NT2/D1 (cell line): ENCODE results near the gene ZC3H11A.

Experiments used
- DNase-seq: peaks from one replicate; pipeline ENCODE4 v3.0.0-alpha.2; 2011; ENCODE audit warnings: low read depth, low spot score
- H3K27me3 ChIP-seq: 2 replicates; pipeline ENCODE4 v1.6.0; 2011; ENCODE audit warnings: mild to moderate bottlenecking; ENCODE audit not compliant: insufficient read length, insufficient read depth
- H3K36me3 ChIP-seq: 2 replicates; pipeline ENCODE4 v1.6.1; 2011; ENCODE audit warnings: mild to moderate bottlenecking, low read length, mixed read lengths; ENCODE audit not compliant: insufficient read depth, insufficient read length
- H3K4me1 ChIP-seq: 2 replicates; pipeline ENCODE4 v1.5.1; 2011; ENCODE audit not compliant: insufficient read depth, insufficient read length
- H3K4me3 ChIP-seq: 2 replicates; pipeline ENCODE4 v1.5.1; 2011; ENCODE audit warnings: low read depth; ENCODE audit not compliant: insufficient read length
- H3K9ac ChIP-seq: 2 replicates; pipeline ENCODE4 v1.6.0; 2011; ENCODE audit warnings: low read depth; ENCODE audit not compliant: insufficient read length
- H3K9me3 ChIP-seq: 2 replicates; pipeline ENCODE4 v1.5.1; 2011; ENCODE audit warnings: mild to moderate bottlenecking, low read length; ENCODE audit not compliant: insufficient read depth
- SUZ12 ChIP-seq: IDR thresholded peaks from 2 replicates; pipeline ENCODE4 v1.6.1; 2011; ENCODE audit not compliant: insufficient read length, insufficient read depth; ENCODE audit errors: extremely low read depth
- YY1 ChIP-seq: IDR thresholded peaks from 2 replicates; pipeline ENCODE4 v1.6.1; 2011; ENCODE audit not compliant: insufficient read length, insufficient read depth
- ZNF274 ChIP-seq: IDR thresholded peaks from 2 replicates; pipeline ENCODE4 v1.6.1; 2011; ENCODE audit warnings: mild to moderate bottlenecking, low read depth, low read length

Gene ZC3H11A

DNA sequence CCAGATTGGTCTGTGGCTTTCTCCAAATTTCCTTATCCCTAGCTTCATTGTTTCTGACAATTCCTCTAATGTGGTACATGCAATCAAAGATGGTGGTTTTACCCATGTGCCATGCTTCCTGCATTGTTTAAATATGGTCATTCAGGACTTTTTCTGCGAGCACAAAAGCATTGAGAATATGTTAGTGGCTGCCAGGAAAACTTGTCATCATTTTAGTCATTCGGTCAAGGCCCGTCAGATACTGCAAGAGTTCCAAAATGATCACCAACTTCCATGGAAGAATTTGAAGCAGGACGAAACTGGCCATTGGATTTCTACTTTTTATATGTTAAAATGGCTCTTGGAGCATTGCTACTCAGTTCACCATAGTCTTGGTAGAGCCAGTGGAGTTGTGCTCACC lies 3.7 kb downstream of the ZC3H11A start:
- Histone ChIP-seq H3K27me3 (no peaks in the 10 kb centered on the region), H3K4me3 (no peak overlapping the region), H3K4me1 (no peaks in the 10 kb centered on the region), H3K36me3 (peaks cover 76% of the 10 kb centered on the region), H3K9ac (no peak overlapping the region), H3K9me3 (peaks cover 34% of the 10 kb centered on the region; the same call in 1 of the 2 replicates)
- TF ChIP-seq YY1 (no peak), SUZ12 (no peak), ZNF274 (no peak)
- no peak for DNase-seq

DNA sequence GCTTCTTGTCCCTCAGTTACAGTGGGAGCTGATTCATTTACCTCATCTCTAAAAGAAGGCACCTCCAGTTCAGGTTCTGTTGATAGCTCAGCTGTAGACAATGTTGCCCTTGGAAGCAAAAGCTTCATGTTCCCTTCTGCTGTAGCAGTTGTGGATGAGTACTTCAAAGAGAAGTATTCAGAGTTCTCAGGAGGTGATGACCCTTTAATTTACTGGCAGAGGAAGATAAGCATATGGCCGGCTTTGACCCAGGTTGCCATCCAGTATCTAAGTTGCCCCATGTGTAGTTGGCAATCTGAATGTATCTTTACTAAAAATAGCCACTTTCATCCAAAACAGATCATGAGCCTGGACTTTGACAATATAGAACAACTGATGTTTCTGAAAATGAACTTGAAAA lies 4.5 kb downstream of the ZC3H11A start:
- Histone ChIP-seq H3K27me3 (no peaks in the 10 kb centered on the region), H3K4me1 (no peaks in the 10 kb centered on the region), H3K9ac (no peak overlapping the region), H3K36me3 (peaks cover 84% of the 10 kb centered on the region), H3K9me3 (peaks cover 34% of the 10 kb centered on the region; the same call in 1 of the 2 replicates), H3K4me3 (no peak overlapping the region)
- TF ChIP-seq YY1 (no peak), SUZ12 (no peak), ZNF274 (no peak)
- no peak for DNase-seq

DNA sequence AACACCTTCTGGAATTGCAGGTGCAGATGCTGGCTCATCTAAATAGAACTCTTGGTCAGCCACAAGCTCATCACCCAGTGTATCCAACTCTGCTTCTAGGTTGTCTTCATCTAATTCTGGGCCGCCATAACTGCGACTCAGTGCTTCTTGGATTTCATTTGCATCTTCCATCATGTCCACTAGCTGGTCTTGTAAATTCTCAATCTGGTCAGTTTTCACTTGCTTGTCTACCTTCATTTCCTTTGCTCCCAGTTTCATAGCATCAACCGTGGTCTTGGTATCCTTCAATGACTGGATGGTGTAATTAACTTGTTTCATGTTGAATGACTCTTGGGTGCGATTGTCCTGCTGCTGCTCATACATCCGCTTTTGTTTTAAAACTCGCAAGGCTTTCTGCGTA lies 10.3 kb downstream of the ZC3H11A start:
- Histone ChIP-seq H3K4me1 (no peaks in the 10 kb centered on the region), H3K4me3 (no peak overlapping the region), H3K9ac (no peak overlapping the region), H3K9me3 (no peaks in the 10 kb centered on the region), H3K36me3 (peaks cover 91% of the 10 kb centered on the region), H3K27me3 (no peaks in the 10 kb centered on the region)
- DNase-seq, result no peak
- TF ChIP-seq YY1 (no peak), SUZ12 (no peak), ZNF274 (no peak)

DNA sequence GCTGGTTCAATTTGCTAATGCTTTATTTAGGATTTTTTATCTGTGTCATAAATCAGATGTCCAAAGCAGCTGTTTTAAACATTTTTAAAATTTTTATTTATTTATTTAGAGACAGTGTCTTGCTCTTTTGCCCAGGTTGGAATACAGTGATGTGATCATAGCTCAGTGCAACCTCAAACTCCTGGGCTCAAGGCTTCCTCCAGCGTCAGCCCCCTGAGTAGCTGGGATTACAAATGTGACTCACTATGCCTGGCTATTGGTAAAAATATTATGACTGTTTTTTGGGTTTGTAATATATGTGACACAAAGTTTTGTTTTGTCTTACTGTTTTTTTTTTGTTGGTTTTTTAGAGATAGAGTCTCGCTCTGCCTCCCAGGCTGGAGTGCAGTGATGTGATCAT lies 11.8 kb downstream of the ZC3H11A start:
- Histone ChIP-seq H3K9me3 (no peaks in the 10 kb centered on the region), H3K36me3 (peaks cover 91% of the 10 kb centered on the region), H3K27me3 (no peaks in the 10 kb centered on the region), H3K9ac (no peak overlapping the region), H3K4me1 (no peaks in the 10 kb centered on the region), H3K4me3 (no peak overlapping the region)
- TF ChIP-seq SUZ12 (no peak), YY1 (no peak), ZNF274 (no peak)
- DNase-seq, result no peak

DNA sequence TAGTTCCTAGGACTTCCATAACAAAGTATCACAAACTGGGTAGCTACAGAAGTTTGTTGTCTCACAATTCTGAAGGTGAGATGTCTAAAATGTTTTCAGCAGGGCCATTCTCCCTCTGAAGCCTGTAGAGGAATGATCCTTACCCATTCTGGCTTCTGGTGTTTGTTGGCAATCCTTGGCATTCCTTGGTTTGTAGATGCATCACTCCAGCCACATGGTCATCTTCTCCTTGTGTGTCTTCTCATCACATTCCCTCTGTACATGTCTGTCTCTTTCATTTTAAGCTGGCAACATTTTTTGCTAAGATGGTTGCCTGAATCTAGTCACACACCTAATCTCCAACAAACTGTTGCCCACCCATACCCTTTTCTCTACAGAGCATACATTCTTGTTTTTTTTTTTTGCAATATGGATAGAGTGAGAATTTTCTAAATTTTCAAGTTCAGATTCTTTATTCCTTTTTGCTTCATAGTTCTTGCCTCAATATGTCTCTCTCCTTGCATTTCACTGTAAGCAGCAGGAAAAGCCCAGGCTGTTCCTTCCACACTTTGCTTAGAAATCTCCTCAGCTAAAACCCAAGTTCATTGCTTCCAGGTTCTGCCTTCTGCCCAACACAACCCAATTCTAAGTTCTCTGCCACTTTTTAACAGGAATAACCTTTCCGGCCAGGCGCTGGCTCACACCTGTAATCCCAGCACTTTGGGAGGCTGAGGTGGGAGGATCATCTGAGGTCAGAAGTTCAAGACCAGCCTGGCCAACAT lies 18.3 kb downstream of the ZC3H11A start:
- no peak for TF ChIP-seq ZNF274
- TF ChIP-seq SUZ12, result no peak
- no peak for TF ChIP-seq YY1
- Histone ChIP-seq H3K4me1 (no peaks in the 10 kb centered on the region), H3K36me3 (peaks cover 88% of the 10 kb centered on the region), H3K27me3 (no peaks in the 10 kb centered on the region), H3K9me3 (no peaks in the 10 kb centered on the region), H3K9ac (no peak overlapping the region), H3K4me3 (no peak overlapping the region)
- DNase-seq, result no peak

DNA sequence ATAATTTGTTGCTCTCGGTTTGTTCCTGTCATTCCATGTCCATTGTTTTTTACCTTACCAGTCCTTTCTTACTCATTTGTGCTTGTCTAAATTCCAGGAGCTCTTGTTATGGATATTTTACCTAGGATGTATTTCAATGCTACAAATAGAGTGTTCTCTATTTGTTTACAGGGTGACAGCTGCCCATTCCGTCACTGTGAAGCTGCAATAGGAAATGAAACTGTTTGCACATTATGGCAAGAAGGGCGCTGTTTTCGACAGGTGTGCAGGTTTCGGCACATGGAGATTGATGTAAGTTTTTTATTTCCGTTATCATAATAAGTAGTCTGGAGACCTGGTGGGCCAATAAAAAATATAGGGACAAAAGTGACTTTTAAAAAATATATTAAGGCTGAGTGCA lies 23.0 kb downstream of the ZC3H11A start:
- Histone ChIP-seq H3K36me3 (peaks cover 91% of the 10 kb centered on the region), H3K9me3 (no peaks in the 10 kb centered on the region), H3K4me3 (no peak overlapping the region), H3K27me3 (no peaks in the 10 kb centered on the region), H3K9ac (no peak overlapping the region), H3K4me1 (no peaks in the 10 kb centered on the region)
- no peak for DNase-seq
- TF ChIP-seq SUZ12 (no peak), ZNF274 (no peak), YY1 (no peak)

DNA sequence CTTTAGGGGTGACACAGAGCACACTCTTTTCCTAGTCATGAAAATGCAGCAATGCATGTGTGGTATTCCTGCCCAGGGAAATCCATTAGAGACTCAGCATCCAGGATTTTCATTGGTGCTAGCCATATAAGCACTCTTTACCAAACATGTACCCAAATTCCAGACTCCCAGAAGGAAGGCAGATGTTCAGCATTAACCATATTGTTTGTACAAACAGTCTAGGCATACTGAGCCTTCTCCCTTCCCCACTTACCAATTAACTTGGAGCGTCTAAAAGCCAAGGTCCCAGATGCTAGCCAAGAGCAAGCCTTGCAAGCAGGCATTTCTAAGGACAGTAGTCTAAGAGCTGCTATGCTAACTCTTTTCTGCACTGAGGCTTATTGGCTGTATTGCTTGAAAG lies 27.9 kb downstream of the ZC3H11A start:
- no peak for TF ChIP-seq SUZ12
- no peak for TF ChIP-seq ZNF274
- no peak for TF ChIP-seq YY1
- no peaks in the 10 kb centered on the region for H3K27me3 ChIP-seq
- H3K9ac ChIP-seq, result no peak overlapping the region
- no peaks in the 10 kb centered on the region for H3K9me3 ChIP-seq
- H3K36me3 ChIP-seq, result peaks cover 95% of the 10 kb centered on the region
- H3K4me1 ChIP-seq, result no peaks in the 10 kb centered on the region
- no peak for DNase-seq
- H3K4me3 ChIP-seq, result no peak overlapping the region
